ENCODE results near the gene AKAP12.

Gene AKAP12, protein sequence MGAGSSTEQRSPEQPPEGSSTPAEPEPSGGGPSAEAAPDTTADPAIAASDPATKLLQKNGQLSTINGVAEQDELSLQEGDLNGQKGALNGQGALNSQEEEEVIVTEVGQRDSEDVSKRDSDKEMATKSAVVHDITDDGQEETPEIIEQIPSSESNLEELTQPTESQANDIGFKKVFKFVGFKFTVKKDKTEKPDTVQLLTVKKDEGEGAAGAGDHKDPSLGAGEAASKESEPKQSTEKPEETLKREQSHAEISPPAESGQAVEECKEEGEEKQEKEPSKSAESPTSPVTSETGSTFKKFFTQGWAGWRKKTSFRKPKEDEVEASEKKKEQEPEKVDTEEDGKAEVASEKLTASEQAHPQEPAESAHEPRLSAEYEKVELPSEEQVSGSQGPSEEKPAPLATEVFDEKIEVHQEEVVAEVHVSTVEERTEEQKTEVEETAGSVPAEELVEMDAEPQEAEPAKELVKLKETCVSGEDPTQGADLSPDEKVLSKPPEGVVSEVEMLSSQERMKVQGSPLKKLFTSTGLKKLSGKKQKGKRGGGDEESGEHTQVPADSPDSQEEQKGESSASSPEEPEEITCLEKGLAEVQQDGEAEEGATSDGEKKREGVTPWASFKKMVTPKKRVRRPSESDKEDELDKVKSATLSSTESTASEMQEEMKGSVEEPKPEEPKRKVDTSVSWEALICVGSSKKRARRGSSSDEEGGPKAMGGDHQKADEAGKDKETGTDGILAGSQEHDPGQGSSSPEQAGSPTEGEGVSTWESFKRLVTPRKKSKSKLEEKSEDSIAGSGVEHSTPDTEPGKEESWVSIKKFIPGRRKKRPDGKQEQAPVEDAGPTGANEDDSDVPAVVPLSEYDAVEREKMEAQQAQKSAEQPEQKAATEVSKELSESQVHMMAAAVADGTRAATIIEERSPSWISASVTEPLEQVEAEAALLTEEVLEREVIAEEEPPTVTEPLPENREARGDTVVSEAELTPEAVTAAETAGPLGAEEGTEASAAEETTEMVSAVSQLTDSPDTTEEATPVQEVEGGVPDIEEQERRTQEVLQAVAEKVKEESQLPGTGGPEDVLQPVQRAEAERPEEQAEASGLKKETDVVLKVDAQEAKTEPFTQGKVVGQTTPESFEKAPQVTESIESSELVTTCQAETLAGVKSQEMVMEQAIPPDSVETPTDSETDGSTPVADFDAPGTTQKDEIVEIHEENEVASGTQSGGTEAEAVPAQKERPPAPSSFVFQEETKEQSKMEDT (N-terminal part only)

DNA sequence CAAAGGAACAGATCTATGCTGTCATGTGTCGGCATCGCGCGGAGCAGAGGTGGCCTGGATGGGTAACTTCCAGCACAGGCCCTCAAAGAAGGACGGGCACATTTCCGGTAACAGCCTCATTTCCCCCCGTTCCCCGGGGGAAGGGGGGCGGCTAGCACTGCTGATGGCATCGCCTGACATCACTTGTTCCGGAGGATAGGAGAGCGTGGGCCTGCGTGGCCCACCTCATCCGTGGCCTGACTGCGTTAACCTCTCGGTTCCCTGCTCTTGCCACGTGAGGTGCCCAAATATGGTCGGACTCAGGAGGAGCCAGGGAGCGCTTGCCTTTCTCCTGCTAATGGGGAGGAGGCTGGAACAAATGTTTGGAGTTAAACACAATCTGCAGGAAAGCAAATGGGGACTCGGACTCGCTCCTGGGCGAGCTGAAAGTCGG, at the start of gene AKAP12:
Gene AKAP12, plus strand, starts transcription at position 365 of the 433 bp plus-strand sequence. CDS start 596 bp downstream, outside the sequence.
- peak in 41 of 56 donors; percentile 4 to 79 (median 40) for DNase-seq

DNA sequence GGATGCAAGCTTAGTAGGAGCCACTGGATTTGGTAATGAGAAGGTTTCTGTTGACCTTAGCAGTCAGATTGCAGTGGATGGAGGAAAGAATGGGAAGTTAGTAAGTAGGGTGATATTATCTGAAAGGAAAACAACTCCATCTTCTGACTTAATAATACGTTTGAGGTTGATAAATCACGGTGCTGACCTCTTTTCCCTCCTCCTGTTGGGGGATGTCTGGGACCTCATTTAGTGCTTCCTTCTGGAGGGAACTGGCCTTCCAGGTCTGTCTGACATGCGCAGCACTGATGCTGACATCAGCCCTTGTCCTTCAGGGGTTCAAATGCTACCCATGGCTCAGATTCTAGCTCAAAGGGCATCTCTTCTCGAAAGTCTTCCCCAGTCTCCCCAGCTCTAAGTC, 48.2 kb upstream of the AKAP12 start:
- no peak for DNase-seq

DNA sequence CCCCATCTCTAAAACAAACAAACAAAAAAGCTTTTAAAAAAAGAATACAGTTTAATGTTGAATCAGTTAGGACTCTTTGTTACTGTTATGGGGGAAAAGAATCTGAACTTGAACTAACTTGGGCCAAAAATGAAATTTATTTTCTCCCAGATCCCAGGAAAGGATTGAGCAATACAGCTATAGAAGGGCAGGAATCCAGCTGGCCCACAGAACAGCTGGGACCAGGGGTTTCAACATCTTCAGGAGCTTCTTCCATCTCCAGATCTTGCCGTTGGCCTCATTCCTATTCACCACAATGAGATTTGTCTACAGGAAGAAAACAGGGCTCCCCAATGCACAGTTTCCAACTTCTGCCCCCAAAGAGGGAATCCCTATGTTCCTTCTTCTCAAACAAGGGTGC, 43.2 kb upstream of the AKAP12 start:
- no peak for DNase-seq

DNA sequence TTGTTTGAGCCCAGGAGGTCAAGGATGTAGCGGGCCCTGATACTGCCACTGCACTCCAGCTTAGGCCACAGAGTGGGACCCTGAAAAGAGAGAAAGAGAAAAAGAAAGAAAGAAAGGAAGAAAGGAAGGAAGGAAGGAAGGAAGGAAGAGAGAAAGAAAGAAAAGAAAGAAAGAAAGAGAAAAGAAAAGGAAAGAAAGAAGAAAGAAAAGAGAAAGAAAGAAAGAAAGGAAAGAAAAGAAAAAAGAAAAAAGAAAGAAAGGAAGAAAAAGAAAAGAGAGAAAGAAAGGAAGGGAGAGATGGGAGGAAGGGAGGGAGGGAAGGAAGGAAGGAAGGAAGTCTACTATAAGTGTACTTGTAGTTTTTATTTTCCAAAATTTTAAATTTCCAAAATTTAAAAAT, 42.2 kb upstream of the AKAP12 start:
- no peak for DNase-seq

DNA sequence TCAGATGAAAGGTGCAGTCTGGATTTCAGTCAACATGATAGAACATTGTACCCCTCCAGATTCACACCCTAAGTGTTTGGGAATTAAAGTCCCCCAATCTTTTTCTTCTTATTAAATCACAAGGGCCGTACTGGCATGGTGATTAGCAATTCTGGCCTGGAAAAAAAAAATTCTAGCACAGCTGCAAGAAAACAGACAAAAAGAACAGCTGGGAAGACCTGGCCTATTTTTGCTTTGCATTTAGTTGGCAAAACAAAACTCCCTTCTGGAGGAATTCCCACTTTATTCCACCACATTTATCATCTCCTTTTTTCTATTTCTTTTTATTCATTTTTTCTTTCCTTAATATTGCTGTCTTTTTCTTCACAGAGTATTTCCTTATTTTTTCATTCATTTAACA, 39.8 kb upstream of the AKAP12 start:
- DNase-seq: no peak

DNA sequence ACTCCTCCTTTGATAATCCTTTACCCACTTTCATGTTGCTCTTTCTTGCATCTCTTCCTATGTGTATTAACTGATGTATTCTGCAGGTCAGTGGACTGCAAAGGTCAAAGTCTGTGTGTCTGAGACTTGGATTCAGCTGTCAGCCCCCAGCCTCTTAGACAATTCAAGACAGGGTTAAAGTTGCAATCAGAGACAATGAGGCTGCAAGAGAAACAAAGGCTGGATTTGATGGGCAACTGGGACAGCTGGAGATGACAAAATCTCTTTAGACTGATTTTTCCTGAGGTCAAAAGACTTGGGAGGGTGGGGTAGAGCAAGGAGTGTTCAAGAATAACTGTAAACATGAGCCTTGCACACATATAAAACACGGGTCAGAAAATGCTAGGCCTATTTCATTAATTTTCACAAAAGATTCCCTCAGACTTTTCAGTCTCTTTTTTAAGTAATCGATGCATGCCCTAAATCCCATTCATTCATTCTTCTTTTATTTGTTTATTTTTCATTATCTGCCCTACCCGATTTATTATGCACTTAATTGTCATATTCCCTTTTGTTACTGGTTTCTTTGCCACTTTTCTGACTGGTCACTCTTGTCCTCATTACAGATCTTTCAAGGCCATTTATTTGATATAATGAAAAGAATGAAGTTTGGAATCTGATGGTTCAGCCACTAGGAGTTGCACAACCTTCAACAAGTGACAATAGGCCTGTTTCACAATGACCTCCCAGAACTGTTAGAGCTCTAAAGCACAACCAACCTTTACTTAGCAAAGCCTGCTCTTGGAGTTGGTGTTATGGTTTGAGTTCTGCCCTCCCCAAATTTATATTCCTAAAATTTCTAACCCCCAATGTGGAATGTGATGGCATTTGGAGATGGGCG, 33.8 kb upstream of the AKAP12 start:
- DNase-seq: no peak

DNA sequence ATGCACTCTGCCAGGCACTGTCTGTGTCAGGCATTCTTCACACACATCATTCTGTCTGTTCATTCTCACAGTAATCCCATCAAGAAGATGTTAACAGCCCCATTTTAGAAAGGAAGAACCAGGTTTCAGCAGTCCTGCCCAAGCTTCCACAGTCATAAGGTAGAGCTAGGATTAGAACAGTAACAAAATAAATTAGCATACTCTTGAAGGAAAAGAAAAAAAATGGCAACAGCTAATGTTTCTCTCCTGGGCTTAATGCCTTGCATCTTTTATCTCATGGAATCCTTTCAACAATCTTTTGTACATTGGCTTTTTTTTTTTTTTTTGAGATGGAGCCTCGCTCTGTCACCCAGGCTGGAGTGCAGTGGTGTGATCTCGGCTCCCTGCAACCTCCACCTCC, 32.1 kb upstream of the AKAP12 start:
- no peak for DNase-seq

DNA sequence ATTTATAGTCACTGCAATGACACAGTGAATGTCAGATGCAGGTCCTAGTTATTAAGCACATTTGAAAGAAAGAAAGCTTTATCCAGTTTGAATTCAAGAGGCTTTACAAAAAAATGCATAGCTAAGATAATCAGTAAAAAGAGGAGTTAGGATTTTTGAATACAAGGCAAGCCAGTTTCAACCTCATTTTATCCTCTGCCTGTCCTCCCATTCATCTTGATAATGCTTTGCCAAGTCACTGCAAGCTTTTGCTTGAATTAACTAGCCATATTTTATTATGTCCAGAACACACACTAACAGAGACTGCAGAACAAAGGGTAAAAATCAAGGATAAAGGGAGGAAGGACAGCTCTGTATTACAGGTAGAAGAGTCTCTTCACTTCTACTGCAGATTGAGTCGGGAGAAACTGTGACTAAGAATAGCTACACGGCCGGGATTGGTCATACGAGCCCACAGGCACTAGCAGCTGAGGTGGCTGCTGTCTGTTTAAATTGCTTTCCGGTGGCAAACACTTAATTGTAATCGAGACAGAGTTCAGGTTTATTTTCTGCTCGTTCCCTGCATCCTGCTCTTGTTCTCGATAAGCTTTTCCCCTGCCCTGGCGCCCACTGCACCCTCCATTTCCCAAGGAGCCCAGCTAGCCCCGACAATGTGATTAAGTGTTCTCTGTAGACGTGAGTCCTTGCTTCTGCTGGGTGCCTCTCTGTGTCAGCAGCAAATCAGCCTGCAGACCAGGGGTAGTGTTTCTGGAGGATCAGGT, 30.5 kb upstream of the AKAP12 start:
- peak in 2 of 56 donors; percentile 1 for DNase-seq

DNA sequence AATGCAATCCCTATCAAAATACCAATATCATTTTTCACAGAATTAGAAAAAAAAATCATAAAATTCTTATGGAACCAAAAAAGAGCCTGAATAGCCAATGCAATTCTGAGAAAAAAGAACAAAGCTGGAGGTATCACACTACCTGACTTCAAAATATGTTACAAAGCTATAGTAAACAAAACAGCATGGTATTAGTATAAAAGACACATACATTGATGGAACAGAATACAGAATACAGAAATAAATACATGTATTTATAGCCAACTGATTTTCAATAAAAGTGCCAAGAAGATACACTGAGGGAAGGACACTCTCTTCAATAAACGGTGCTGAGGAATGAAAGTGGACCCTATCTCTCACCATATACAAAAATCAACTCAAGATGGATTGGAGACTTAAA, 28.7 kb upstream of the AKAP12 start:
- no peak for DNase-seq

DNA sequence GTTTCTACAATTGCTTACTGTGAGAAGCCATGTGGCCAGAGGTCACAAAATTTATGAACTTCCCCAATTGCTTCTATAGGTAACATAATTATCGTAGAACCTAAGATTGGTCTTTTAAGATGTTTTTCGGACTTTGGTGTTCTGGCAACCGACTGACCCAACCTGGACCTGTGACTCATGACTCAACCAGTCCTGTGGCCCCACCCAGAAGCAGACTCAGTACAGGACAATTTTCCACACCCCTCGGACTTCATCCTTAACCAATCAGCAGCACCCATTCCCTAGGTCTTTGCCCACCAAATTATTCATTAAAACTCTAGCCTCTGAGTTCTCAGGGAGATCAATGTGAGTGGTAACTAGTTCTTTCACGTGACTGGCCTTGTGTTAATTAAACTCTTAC, 26.4 kb upstream of the AKAP12 start:
- no peak for DNase-seq

DNA sequence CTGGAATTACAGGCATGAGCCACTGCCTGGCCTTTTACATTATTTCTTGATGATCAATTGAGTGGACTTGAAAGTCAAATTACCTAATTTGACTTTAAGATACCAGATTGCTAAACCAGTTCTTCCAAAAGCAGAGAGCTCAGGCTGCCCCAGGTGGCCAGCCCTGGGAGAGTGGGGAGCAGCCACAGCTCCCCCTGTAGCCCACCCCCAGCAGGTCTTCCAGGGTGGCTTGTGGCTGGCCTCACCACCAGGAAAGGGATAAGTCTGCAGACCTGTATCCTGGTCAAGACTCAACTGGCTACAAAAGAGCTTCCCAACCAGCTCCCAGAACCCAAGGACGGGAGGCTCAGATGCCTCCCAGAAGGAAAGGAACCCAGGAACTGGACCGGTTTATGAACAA, 23.8 kb upstream of the AKAP12 start:
- no peak for DNase-seq

DNA sequence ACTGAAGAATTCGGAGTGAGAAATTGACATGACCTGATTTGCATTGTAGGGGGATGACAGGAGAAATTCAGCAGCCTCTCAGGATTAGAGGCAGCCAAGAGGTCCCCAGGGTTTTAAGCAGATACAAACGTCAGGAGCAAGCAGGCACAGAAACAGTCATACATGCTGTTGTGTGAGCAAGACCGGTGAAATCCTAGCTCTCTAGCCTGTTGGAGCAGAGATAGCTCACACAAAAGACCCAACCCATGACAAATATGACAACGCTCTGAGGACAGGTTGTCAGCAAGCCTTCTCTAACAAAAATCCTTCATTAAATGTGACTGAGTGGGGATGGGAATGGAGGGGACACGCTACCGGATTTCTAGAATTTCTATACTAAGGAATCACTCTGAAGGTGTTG, 23.0 kb upstream of the AKAP12 start:
- DNase-seq: no peak

DNA sequence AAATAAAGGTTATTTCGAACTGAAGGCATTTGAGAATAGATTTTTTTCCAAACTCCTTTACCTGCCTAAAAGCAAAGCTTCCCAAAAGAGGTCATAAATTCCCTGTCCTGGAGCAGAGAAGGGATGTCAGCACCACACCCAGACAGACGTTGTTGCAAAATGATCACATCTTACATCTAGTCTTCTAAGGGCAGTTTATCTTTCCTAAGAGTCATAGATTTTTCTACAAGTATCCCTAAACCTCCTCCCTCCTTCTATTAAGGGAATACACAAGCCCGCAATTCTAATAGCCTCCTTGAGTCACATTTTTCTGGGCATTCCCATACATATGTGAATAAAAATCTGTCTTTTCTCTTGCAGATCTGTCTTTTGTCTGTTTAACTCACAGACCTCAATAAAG, 20.6 kb upstream of the AKAP12 start:
- no peak for DNase-seq

DNA sequence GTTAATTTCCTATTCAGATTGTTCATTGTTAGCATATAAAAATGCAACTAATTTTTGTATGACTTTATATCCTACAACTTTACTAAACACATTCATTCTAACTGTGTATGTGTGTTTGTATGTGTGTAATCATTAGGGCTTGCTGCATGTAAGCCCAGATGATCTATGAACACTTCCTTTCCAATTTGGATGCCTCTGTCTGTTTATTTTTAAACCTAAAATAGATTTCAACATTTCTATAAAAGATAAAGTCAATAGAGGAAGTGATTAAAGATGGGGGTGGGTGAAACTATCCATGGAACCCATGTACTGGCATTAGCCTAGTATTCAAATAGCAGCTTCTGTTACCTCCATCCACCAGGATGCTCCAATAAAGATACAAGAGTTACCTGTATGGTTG, 15.7 kb upstream of the AKAP12 start:
- no peak for DNase-seq

DNA sequence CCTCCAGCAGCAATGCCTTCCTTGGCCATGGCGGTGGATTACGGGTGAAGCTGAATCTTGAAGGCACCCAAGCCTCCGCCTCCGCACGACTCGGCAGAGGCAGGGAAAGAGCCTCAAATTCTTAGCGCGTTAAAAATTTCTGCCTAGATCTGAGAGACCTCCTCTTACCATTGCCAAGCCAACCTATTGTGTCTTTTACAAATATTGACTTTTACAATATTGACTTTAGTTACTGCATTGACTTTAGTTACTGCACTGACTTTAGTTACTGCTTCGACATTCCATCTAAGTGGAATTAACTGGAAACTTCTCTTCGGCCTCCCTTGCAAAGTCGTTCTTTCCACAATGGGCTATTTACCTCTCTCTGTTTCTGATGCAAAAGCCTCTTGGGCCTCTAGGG, 13.8 kb upstream of the AKAP12 start:
- DNase-seq: no peak

DNA sequence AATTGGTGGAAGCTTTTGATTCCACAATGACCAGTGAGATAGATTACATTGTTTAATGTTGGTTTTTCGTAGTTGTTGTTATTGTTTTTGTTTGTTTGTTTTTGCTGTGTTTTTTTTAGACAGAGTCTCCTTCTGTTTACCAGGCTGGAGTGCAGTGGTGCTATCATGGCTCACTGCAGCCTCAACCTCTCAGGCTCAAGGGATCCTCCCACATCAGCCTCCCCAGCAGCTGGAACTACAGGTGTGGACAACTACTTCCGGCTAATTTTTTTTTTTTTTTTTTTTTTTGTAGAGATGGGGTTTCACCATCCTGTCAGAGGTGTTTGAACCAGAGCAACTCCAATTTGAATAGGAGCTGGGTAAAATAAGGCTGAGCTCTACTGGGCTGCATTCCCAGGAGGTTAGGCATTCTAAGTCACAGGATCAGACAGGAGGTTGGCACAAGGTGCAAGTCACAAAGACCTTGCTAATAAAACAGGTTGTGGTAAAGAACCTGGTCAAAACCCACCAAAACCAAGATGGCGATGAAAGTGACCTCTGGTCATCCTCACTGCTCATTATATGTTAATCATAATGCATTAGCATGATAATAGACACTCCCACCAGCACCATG, 10.9 kb upstream of the AKAP12 start:
- no peak for DNase-seq

DNA sequence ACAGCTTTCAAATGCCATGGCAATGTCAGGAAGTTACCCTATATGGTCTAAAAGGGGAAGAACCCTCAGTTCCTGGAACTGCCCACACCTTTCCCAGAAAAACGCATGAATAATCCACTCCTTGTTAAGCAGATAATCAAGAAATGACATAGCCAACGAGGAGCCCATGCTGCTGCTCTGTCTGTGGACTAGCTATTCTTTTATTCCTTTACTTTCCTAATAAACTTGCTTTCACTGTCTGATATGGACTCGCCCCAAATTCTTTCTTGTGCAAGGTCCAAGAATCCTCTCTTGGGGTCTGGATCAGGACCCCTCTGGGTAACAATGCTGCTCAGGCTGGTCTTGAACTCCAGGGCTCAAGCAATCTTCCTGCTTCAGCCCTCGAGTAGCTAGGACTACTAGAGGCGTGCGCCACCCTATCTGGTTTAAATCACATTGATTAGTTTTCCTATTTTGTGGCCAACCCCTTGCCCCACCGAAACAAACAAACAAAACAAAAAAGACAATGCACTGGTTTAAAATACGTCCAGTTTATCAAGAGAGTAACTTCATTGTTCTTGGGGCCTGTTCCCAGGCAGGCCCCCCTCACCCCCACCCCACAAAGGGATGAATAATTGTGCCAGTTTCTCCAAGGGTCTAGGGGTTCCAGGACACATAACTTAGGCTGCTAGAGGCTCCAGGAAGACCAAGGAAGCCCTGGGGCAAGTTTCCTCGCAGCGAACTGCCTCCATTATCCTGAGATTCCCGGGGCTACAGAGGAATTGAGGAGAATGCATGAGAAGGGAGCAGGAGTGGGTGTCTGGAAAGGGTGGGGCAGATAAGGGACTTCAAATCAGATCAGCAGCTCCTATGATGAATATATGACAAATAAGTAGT, 10.1 kb upstream of the AKAP12 start:
- no peak for DNase-seq

DNA sequence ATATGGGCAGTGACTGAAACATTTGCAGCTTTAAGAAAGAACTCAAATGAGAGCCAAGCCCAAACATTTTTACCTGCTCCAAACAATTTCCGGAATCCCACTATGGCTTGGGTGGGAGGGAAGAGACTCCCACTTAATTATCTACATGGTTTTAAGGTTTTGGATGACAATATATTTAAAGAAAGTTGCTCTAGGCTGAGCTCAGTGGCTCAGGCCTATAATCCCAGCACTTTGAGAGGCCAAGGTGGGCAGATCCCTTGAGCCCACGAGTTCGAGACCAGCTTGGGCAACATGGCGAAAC, 9.5 kb upstream of the AKAP12 start:
- no peak for DNase-seq

DNA sequence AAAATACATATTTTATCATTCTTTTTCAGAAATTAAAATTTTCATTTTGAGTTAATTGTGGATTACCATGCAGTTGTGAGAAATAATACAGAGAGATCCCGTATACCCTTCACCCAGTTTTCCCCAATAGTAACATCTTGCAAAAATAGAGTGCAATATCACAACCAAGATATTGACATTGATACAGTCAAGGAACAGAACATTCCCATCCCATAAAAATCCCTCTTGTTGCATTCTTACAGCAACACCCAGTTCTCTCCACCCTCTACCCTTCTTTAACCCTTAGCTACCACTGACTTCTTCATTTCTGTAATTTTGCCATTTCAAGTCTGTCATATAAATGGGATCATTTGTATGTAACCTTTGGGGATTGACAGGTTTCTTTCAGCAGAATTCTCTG, 6.9 kb upstream of the AKAP12 start:
- no peak for DNase-seq
